ENCODE measurements around the gene CELSR1.
"Not testable (repeated sequence)": the region's sequence is repeated elsewhere in the genome, so short reads cannot be mapped to it uniquely, and the experiment has no call there.

CELSR1 gene

DNA sequence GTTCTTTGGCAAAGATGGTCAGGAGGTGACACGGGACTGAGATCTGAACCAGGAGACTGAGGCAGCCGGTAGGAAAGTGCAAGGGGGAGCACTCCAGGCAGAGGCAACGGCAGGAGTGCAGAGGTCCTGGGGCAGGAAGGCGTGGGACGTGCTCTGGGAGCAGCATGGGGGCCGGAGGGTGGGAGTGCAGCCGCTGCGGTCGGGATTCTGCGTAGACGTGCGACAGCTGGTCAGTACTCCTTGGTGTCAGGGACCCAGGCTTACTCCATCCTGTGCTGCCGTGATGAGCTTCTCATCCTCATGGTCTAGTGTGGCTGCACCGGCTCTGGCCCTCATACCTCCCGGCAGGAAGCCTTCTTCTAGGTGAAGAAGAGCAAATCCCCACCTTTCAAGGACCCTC is 218.8 kb downstream of the CELSR1 start:
- no peak overlapping the region for H3K27ac ChIP-seq (ENCODE audit: low read length)
- no CpG with 5 or more reads among the region's 15 CpGs for WGBS (ENCODE audit: insufficient coverage, insufficient read length)
- no peaks in the 10 kb centered on the region for H3K4me1 ChIP-seq (ENCODE audit: control insufficient read depth, insufficient read depth, low read length)
- DNase-seq (ENCODE audit: low read depth, low spot score): no peak
- H3K36me3 ChIP-seq (ENCODE audit: control insufficient read depth, insufficient read depth, low read length): peaks cover 29% of the 10 kb centered on the region
- no peak overlapping the region for H3K4me3 ChIP-seq (ENCODE audit: low read length)
- H3K27me3 ChIP-seq (ENCODE audit: control insufficient read depth, insufficient read depth, low read length): no peaks in the 10 kb centered on the region
- no peaks in the 10 kb centered on the region for H3K9me3 ChIP-seq (ENCODE audit: control insufficient read depth, insufficient read depth, low read length)

DNA sequence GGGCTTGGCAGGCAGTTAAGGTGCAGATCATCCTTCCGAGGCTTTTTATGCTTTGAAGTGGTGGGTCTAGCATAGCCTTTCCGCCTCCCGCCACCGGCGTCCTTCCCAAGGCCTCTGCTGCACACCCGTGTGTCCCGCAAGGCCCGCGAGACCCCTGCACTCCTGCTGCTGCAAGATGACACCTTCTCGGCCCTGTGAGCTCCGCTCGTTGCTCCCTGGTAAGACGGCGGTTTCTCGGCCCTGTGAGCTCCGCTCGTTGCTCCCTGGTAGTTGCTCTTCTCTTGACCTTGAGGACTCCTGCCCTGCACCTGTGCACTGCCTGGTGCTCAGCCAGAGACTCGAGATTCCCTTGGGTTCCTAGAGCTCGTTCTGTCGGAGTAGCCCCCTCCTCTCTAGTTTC is 219.8 kb downstream of the CELSR1 start:
- Histone ChIP-seq H3K36me3 (ENCODE audit: control insufficient read depth, insufficient read depth, low read length) (peaks cover 24% of the 10 kb centered on the region), H3K9me3 (ENCODE audit: control insufficient read depth, insufficient read depth, low read length) (no peaks in the 10 kb centered on the region), H3K4me3 (ENCODE audit: low read length) (no peak overlapping the region), H3K27ac (ENCODE audit: low read length) (no peak overlapping the region), H3K4me1 (ENCODE audit: control insufficient read depth, insufficient read depth, low read length) (no peaks in the 10 kb centered on the region), H3K27me3 (ENCODE audit: control insufficient read depth, insufficient read depth, low read length) (no peaks in the 10 kb centered on the region)
- no peak for DNase-seq (ENCODE audit: low read depth, low spot score)
- no CpG with 5 or more reads among the region's 20 CpGs for WGBS (ENCODE audit: insufficient coverage, insufficient read length)

DNA sequence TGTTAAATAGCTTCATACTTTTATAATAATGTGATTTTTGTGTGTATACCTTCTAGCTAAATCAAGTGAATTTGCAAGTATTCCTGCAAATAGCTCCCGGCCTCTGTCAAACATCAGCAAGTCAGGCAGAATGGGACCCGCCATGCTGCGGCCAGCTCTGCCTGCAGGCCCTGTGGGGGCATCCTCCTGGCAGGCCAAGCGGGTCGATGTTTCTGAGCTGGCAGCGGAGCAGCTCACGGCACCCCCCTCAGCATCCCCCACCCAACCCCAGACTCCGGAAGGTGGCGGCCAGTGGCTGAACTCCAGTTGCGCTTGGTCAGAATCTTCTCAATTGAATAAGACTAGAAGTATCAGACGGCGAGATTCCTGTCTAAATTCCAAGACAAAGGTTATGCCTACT is 221.4 kb downstream of the CELSR1 start:
- Histone ChIP-seq H3K4me1 (ENCODE audit: control insufficient read depth, insufficient read depth, low read length) (no peaks in the 10 kb centered on the region), H3K27ac (ENCODE audit: low read length) (no peak overlapping the region), H3K4me3 (ENCODE audit: low read length) (no peak overlapping the region), H3K27me3 (ENCODE audit: control insufficient read depth, insufficient read depth, low read length) (no peaks in the 10 kb centered on the region), H3K9me3 (ENCODE audit: control insufficient read depth, insufficient read depth, low read length) (no peaks in the 10 kb centered on the region), H3K36me3 (ENCODE audit: control insufficient read depth, insufficient read depth, low read length) (peaks cover 24% of the 10 kb centered on the region)
- WGBS (ENCODE audit: insufficient coverage, insufficient read length): no CpG with 5 or more reads among the region's 12 CpGs
- no peak for DNase-seq (ENCODE audit: low read depth, low spot score)

DNA sequence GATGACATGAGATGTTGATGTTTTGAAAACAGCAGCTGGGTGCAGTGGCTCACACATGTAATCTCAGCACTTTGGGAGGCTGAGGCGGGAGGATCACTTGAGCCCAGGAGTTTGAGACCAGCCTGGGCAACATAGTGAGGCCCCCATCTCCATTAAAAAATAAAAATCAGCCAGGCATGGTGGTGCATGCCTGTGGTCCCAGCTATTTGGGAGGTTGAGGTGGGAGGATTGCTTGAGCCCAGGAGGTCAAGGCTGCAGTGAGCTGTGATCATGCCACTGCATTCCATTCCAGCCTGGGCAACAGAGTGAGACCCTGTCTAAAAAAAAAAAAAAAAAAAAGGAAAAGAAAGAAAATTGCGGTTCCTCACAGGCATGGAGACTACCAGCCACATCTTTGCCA is 224.6 kb downstream of the CELSR1 start:
- no CpG with 5 or more reads among the region's 2 CpGs for WGBS (ENCODE audit: insufficient coverage, insufficient read length)
- H3K36me3 ChIP-seq (ENCODE audit: control insufficient read depth, insufficient read depth, low read length): peaks cover 20% of the 10 kb centered on the region
- not testable (repeated sequence) for DNase-seq (ENCODE audit: low read depth, low spot score); H3K4me1 ChIP-seq (ENCODE audit: control insufficient read depth, insufficient read depth, low read length); H3K4me3 ChIP-seq (ENCODE audit: low read length); H3K27ac ChIP-seq (ENCODE audit: low read length); H3K27me3 ChIP-seq (ENCODE audit: control insufficient read depth, insufficient read depth, low read length); H3K9me3 ChIP-seq (ENCODE audit: control insufficient read depth, insufficient read depth, low read length)

DNA sequence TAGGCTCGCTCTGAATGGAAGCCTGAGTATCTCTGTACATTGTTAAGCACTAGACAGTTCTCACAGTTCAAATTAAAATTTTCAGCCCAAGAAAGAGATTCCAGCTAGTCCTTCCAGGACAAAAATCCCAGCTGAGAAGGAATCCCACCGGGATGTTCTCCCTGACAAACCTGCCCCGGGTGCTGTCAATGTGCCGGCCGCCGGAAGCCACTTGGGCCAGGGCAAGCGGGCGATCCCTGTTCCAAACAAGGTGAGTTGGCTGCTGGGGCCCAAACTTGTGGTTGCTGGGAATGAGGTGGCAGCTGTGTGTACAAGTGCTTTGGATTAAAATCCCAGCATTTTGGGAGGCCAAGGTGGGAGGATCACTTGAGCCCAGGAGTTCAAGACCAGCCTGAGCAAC is 225.4 kb downstream of the CELSR1 start:
- WGBS (ENCODE audit: insufficient coverage, insufficient read length): no CpG with 5 or more reads among the region's 8 CpGs
- no peak for DNase-seq (ENCODE audit: low read depth, low spot score)

More for the DNA sequence above, 225.4 kb downstream of the CELSR1 start:
- Histone ChIP-seq H3K9me3 (ENCODE audit: control insufficient read depth, insufficient read depth, low read length) (no peaks in the 10 kb centered on the region), H3K4me1 (ENCODE audit: control insufficient read depth, insufficient read depth, low read length) (no peaks in the 10 kb centered on the region), H3K4me3 (ENCODE audit: low read length) (no peak overlapping the region), H3K27ac (ENCODE audit: low read length) (no peak overlapping the region), H3K36me3 (ENCODE audit: control insufficient read depth, insufficient read depth, low read length) (peaks cover 16% of the 10 kb centered on the region), H3K27me3 (ENCODE audit: control insufficient read depth, insufficient read depth, low read length) (no peaks in the 10 kb centered on the region)
